HG02763 (cell line): ENCODE data around the gene OR51G2.
"Not testable (repeated sequence)": the region's sequence is repeated elsewhere in the genome, so short reads cannot be mapped to it uniquely, and the experiment has no call there.

Experiments
- ATAC-seq: cut with Tn5 transposase; IDR thresholded peaks from one replicate; pipeline ENCODE4 v1.9.1; 2021; ENCODE audit warnings: mild to moderate bottlenecking, moderate library complexity; ENCODE audit not compliant: unreplicated experiment

The OR51G2 gene, protein sequence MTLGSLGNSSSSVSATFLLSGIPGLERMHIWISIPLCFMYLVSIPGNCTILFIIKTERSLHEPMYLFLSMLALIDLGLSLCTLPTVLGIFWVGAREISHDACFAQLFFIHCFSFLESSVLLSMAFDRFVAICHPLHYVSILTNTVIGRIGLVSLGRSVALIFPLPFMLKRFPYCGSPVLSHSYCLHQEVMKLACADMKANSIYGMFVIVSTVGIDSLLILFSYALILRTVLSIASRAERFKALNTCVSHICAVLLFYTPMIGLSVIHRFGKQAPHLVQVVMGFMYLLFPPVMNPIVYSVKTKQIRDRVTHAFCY

DNA sequence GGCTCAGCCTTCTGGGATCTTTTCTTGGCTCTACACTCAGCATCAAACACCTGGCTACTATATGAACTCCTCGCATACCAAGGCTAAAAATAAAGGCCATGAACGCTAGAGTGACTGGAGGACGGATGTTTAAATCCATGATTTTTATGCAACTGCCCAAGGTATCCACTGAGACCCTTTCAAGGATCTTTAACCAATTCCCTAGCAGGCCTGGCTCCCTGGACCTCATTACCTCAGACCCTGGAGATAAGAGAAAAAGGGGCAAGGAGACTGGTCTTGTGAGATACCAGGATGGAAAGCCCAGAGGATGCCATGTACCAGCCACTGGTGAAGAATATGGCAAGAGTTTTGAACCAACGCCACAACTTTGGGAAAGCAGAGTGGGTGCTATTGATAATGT, at the start of gene OR51G2:
Gene OR51G2 (minus strand): TSS at position 101 of the 400 bp plus-strand sequence. CDS start 3,687 bp downstream, outside the sequence.
- no peak for ATAC-seq

DNA sequence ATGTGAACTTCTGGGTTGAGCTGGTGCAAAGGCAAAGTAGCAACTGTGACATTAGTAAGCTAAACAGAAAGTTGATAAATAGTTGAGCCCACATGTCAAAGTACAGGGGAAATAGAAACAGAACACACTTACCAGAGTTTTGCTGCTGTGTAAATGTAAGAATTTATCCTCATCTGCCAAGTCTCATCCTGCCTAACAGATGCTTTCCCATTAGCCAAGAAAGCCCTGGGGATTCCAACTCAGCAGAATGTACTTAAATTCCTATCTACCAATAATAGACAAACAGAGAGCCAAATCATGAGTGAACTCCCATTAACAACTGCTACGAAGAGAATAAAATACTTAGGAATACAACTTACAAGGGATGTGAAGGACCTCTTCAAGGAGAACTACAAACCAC, 43.7 kb upstream of the OR51G2 start:
- ATAC-seq, result no peak

DNA sequence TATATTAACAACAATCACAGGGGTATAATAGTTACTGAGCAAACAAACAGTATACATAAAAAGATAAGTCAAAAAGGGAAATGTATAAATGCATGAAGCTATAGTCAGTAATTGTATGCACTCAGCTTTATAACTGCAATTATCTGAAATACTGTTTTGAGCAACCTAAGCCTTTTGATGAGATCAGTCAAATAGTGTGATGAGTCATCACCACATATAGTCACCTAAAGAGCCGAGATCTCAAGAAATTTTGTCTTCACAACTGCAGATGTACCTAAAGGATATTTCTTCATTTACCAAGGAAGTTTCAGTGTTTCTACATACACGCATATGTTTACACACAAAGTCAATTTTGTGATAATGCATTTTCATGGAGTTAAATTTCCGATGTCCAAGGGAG, 41.7 kb upstream of the OR51G2 start:
- no peak for ATAC-seq

DNA sequence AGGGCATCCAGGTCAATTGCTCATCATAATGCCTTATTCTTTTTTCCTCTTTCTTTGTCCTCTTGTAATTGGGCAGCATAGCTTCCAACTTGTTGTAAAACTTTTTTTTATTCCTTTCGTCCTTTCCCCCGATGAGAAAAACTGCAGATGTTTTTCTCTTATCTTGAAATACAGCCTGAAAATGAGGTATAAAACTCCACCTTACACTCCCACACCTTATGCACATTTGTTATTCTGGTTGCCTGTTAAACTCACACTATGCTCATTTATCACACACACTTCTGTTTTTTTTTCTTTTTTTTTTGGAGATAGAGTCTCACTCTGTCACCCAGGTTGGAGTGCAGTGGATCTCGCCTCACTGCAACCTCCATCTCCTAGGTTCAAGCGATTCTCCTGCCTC, 38.2 kb upstream of the OR51G2 start:
- ATAC-seq, result no peak

DNA sequence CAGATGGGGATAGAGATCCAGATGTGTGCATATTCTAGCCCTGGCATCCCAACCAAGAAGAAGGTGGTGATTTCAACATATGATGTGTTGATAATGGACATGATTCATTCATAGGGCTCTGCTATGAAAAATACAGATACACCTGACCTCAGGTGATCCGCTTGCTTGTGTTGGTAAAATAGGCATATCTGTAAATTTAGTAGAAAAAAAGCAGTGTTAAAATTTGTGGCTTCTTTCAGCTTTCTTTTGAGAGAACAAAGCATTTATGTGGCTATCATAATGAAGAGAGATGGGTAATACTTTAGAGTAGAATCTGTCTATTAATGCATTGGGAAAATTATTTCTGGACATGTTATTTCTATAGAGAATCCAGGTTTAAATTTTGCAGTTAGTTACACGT, 36.5 kb upstream of the OR51G2 start, which contains the start of gene OR51A2:
Gene OR51A2 (minus strand): TSS at position 101 of the 400 bp plus-strand sequence. CDS start 0 bp downstream, at position 101.
- not testable (repeated sequence) for ATAC-seq

DNA sequence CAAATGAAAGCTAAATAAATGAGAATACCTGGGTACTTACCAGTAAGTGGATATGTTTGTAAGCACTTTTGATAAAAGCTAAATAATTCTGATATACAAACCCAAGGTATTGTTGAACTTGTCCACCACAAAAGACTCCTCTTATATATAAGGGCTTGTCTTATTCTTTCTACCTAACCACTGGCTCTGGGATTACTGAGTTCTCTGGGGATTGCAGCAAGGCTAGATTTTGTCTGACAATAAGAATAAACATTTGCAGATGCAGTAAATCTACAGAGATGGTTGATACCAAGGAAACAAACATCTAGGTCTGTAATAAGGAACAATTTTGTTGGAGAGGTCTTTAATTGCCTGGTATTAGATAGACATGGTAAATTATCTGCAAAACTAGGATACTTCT, 28.4 kb upstream of the OR51G2 start, which contains the start of gene OR51A4:
Gene OR51A4 (minus strand): TSS at position 101 of the 400 bp plus-strand sequence. CDS start 505 bp downstream, outside the sequence.
- no peak for ATAC-seq

DNA sequence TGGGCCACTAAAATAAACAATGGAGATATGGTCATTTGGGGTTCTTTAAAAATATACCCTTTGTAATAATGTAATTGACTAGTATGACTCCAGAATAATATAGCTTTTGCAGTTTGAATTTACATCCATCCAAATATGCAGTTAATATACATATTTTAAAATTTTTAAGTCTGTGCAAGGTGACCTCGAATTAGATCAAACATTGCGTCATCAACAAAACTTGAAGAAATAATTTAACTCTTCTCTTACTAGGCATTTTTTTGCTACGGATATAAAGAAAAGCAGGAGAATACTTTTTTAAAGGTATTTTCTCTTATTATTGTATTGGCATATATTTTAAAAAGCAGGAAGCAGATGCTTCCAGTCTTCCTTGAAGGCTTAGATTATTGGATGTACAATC, 17.6 kb upstream of the OR51G2 start:
- no peak for ATAC-seq

DNA sequence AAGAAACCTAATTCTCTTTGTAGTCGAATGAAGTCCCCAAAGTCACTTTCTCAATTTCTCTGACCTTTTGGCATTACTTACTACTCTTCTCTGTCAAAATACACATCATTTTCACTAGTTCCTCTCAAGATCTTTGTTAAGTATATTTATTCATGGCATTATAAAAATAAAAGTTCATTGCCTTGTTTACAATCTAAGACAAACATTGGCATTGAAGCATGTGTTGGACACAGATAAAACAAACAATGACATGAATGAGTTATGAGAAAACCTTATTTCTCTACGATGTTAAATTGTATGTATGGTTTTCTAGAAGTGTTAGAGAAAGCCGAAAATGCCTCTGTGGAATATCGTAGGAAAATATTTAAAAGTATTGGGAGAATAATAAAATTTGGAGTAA, 13.6 kb upstream of the OR51G2 start:
- no peak for ATAC-seq

DNA sequence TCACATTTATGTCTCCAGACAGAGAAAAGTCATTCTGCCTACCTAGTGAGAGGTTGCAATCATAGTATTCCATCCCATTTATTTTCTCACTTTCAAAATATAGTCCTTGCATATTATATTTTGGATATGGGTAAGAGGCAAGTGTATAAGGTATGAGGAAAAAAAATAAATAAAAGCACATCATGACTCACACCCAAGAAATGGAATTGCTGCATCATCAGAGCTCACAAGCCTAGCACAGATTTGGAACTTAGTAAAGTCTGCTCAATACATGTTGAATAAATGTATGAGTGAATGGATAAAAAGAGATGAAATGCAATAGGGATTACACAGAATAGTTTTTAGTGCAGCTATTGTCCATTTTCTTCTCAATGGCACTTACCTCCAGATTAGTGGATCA, 7.5 kb upstream of the OR51G2 start:
- no peak for ATAC-seq

DNA sequence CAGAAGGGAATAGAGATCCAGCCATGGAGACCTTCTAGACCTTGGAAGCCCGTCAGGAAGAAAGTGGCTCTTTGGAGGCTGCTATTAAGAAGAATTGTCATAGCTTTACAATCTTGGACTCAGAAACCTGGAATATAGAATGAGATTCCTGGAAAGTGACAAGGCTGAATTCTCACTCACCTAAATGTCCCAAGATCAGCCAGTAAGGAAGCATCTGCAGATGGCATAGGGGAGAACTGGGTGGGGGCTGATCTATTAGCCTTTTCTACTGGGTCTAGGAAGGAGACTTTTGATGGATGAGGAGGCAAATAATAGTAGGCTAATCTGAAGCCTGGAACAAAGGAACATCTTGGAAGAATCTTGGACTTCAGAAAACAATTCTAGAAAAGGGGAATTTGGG, 5.1 kb upstream of the OR51G2 start, which contains the start of gene OR51G1:
Gene OR51G1 (minus strand): TSS at position 101 of the 400 bp plus-strand sequence. CDS start 0 bp downstream, at position 101.
- no peak for ATAC-seq

DNA sequence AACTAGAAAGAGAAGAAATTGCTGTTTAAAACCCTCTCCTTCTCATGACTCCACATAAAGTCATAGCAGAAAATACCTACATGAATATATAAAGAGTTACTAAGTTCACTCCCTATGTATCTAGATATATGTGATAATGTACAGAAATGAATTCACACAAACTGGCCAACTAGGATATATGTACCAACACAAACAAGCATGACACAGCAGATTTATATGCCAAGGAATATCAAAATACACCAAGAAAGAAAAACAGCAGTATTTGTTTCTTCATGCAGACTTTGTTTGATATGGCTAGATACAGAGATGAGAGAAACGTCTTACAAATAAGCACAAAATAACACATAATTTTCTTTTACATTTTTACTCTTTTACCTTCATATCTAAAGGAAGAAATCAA, 3.2 kb upstream of the OR51G2 start:
- no peak for ATAC-seq

DNA sequence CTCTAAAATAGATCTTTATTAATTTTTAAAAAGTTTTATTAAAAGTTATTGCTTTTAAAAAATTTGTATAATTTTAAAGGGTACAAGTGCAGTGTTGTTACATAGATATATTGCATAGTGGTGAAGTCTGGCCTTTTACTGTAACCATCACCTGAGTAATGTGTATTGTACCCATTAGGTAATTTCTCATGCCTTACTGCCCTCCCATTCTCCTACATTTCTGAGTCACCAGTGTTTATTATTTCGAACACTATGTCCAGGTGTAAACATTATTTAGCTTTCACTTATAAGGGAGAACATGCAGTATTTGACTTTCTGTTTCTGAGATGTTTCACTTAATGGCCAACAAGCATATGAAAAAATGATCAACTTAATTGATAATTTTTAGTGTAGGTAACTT, 2.6 kb upstream of the OR51G2 start:
- ATAC-seq, result no peak

DNA sequence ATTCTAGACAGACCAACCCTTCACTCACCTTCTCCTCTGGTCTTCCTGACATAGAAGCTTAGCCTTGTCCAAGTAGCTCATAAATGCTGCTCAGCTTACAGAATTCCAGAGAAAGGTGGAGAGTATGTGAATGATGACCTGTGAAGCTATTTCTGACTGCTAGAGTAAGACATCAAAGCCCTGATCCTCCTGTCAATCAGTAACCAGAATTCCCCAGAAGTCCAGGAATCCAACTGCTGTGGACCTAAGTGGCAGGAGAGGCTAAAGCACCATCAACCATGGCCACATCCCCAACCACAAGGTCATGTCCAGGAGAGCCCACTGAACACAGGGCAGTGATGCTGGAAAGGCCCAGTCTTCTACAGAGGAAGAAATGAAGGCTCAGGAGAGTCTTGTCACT, 2.6 kb downstream of the OR51G2 start:
- ATAC-seq, result no peak

DNA sequence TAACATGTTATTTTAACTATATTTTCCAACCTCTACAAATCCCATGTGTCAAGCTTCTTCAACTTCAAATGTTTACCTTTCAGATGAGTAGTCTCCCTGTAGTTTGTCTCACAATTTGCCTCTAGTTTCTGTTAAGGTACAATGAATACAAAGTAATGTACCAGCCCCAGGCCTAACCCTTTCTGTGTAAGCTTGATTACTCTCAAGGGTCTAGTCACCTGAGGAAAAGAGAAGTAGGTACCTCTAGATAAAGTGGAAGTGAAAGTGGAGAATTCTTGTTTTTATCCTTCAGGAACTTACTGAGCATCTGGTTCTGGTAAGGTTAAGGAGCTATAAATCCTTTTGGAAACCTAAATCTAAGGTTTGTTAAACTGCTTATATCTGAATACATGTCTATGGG, 15.7 kb downstream of the OR51G2 start, which contains the start of gene OR51A7:
Gene OR51A7 (plus strand): TSS at position 300 of the 400 bp plus-strand sequence. CDS start 3,587 bp downstream, outside the sequence.
- ATAC-seq, result no peak

DNA sequence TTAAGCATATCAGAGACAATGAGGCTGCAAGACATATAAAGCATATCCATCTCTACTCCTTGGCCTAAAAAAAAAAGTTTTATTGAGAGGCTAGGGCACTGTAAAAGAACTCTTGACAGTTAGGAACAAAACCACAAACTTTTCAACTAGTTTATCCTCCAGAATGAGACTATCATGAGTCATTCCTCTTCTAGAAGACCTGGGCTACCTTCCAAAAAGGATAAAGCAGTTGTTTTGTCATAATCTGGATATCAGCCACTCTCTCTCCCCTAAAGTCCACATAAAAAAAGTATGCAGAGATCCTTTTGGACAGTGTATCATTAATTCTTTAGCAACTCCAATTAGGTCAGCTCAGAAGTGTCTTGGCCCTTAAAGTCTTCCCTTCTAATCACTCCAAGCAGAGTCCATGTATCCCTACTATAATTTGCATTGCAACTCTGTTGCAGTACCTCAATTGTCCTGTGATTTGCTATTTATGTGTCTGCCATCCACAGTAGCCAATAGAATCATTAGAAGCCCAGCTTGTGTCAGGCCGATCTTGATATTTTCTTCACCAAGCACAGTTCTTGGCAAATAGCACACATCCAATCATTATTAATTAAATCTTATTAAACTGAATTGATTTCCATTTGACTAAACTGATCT, 27.0 kb downstream of the OR51G2 start:
- ATAC-seq, result no peak

DNA sequence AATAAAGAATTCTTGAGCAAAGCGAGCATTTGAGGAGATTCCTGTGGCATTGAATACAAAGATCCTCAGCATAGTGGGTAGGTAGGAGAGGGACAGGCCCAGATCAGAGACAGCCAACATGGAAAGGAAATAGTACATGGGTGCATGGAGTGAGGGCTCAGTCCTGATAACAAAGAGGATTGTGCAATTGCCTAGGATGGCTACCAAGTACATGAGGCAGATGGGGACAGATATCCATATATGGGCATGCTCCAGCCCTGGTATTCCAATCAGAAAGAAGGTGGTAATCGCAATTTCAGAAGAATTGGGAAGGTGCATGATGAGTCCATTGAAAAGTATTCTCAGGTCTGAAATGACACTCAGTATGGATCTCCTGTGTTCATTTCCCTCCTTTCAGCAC, 28.9 kb downstream of the OR51G2 start:
- ATAC-seq, result no peak

DNA sequence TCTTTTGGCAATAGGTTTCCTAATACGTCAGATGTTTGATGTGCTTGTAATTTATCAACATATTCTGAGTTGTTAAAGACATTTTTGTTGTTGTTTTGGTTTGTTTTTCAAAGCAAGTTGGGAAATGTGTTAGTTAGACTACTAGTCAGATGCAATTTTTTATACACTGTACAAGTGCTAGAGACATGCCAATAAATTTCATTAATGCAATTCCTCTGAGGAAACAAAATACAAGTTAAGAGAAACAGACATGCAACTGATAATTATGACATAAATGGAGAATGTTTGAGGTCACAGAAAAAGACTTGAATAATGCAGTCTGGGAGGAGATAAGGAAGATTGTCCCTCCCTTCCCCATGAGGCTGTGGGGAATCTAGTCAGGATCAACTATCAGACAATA, 31.6 kb downstream of the OR51G2 start:
- ATAC-seq, result no peak

DNA sequence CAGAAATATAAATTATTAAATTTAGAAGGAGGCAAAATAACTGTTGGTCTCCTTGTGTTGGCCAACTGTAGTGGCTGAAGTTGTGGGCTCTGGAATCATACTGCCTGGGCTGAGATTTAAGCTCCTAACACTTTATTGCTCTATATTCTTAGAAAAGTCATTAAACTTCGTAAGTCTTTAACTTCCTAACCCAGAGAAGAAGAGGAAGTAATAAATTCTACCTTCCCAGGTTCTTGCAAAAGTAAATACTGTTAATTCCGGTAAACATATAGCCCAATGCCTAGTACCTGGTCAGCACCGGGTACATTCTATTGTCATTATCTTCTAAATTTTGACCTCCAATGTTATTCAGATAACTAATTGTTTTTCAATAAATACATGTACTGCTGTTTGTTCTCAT, 33.0 kb downstream of the OR51G2 start:
- ATAC-seq, result no peak

DNA sequence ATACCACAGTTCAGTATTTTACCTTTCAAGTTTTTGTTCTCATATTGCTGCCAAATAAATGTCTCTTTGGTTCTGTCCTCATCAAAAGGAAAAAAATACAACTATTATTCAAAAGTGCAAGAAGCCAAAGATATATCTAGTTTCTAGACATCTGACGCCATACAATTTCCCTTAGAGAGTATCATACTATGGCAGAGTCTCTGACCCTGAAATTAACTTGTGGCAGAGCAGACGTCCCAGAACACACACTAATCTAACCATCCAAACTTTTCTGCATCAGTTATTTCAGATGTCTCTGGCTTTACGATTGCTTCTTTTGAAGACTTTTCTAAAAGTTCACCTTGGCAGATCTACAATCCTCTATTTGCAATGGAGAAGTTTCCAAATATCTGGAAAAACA, 34.8 kb downstream of the OR51G2 start:
- ATAC-seq, result no peak

DNA sequence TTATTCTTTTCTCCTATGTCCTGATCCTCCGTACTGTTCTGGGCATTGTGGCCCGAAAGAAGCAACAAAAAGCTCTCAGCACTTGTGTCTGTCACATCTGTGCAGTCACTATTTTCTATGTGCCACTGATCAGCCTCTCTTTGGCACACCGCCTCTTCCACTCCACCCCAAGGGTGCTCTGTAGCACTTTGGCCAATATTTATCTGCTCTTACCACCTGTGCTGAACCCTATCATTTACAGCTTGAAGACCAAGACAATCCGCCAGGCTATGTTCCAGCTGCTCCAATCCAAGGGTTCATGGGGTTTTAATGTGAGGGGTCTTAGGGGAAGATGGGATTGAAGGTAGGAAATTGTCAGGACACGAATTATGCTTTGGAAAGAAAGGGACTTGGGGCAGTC, 36.6 kb downstream of the OR51G2 start:
- ATAC-seq, result no peak

DNA sequence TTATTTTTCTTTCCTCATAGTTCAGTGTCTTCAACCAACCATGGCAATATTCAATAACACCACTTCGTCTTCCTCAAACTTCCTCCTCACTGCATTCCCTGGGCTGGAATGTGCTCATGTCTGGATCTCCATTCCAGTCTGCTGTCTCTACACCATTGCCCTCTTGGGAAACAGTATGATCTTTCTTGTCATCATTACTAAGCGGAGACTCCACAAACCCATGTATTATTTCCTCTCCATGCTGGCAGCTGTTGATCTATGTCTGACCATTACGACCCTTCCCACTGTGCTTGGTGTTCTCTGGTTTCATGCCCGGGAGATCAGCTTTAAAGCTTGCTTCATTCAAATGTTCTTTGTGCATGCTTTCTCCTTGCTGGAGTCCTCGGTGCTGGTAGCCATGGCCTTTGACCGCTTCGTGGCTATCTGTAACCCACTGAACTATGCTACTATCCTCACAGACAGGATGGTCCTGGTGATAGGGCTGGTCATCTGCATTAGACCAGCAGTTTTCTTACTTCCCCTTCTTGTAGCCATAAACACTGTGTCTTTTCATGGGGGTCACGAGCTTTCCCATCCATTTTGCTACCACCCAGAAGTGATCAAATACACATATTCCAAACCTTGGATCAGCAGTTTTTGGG, 37.2 kb downstream of the OR51G2 start, which contains the start of gene OR51T1:
Gene OR51T1 (plus strand): TSS at position 41 of the 641 bp plus-strand sequence. CDS start 0 bp downstream, at position 41.
- no peak for ATAC-seq
